ENCODE measurements around the gene SESN3.

Gene SESN3

DNA sequence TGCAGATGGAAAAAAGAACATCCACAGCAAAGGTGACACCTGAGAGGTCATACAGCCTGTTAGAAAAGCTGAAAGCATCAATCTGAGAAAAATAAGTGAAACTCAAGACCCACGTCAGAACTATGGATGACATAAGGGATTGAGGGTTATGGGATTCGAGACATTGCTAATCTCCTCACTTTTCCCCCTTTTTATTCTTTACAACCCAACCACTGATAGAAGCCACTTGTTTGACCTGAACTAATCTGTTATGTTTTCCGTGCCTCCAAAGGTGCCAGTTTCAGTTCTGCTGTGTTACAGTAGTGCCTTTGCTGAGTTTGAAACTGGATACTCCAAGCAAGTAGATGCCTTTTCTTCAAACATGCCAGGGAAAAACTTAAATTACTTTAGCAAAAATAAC lies 16.9 kb upstream of the SESN3 start:
- H3K79me2 ChIP-seq (ENCODE audit: low read length): no peaks in the 10 kb centered on the region
- H3K36me3 ChIP-seq (replicated peaks; ENCODE audit: insufficient read depth, low read length): no peaks in the 10 kb centered on the region
- H3K4me1 ChIP-seq (ENCODE audit: low read length): no peaks in the 10 kb centered on the region
- no peaks in the 10 kb centered on the region for H4K20me1 ChIP-seq (ENCODE audit: insufficient read depth, low read length)
- H3F3A ChIP-seq (ENCODE audit: insufficient read depth, low read length): no peaks in the 10 kb centered on the region
- no peak overlapping the region for H3K27ac ChIP-seq (ENCODE audit: low read length)
- no peak overlapping the region for H3K4me2 ChIP-seq (ENCODE audit: low read depth, low read length)
- H3K9me2 ChIP-seq (replicated peaks; ENCODE audit: insufficient read depth, low read length): no peaks in the 10 kb centered on the region
- no peaks in the 10 kb centered on the region for H3K27me3 ChIP-seq (replicated peaks; ENCODE audit: insufficient read depth, low read length)
- no peak overlapping the region for H3K4me3 ChIP-seq (ENCODE audit: low read length)
- no peaks in the 10 kb centered on the region for H3K9me3 ChIP-seq (replicated peaks; ENCODE audit: insufficient read depth, low read length)
- no peak overlapping the region for H2AFZ ChIP-seq (ENCODE audit: low read length)
- H3K9ac ChIP-seq (ENCODE audit: low read length): no peak overlapping the region
- DNase-seq: no peak
- TF ChIP-seq EZH2phosphoT487 (IDR thresholded peaks at IDR 0.05; ENCODE audit: low read length) (no peak), EZH2 (optimal IDR thresholded peaks at IDR 0.05; ENCODE audit: low read depth, low read length) (no peak)
- TF ChIP-seq, protein P1, sequence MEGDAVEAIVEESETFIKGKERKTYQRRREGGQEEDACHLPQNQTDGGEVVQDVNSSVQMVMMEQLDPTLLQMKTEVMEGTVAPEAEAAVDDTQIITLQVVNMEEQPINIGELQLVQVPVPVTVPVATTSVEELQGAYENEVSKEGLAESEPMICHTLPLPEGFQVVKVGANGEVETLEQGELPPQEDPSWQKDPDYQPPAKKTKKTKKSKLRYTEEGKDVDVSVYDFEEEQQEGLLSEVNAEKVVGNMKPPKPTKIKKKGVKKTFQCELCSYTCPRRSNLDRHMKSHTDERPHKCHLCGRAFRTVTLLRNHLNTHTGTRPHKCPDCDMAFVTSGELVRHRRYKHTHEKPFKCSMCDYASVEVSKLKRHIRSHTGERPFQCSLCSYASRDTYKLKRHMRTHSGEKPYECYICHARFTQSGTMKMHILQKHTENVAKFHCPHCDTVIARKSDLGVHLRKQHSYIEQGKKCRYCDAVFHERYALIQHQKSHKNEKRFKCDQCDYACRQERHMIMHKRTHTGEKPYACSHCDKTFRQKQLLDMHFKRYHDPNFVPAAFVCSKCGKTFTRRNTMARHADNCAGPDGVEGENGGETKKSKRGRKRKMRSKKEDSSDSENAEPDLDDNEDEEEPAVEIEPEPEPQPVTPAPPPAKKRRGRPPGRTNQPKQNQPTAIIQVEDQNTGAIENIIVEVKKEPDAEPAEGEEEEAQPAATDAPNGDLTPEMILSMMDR (IDR thresholded peaks at IDR 0.05; ENCODE audit: low read length): no peak

DNA sequence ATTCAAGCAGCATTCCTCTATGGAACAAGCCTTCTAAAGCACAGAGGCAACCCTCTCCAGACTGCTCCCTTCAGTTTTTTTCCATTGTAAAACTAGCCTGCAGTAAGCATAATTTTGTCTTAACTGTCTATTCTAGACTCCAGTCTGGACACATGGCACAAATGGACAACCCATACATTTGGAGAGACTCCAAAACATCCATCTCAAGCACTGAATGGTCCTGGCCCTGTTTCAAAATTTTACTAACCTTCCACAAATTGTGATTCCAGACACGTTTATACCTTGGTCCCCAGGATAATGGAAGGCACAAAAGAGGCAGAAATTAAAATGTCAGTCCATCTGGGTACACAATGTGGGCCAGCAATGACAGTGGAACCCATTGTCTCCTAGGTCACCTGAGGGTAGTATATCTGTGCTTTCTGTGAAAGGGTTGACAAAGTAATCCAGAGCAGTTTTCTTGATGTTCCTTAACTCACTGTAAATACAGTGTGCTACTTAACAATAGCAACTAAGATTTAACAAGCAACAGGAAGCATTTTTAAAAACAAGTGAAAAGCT lies 16.2 kb upstream of the SESN3 start:
- DNase-seq: no peak
- Histone ChIP-seq H3F3A (ENCODE audit: insufficient read depth, low read length) (no peaks in the 10 kb centered on the region), H3K4me2 (ENCODE audit: low read depth, low read length) (no peak overlapping the region), H3K36me3 (replicated peaks; ENCODE audit: insufficient read depth, low read length) (no peaks in the 10 kb centered on the region), H3K27ac (ENCODE audit: low read length) (no peak overlapping the region), H3K9me2 (replicated peaks; ENCODE audit: insufficient read depth, low read length) (no peaks in the 10 kb centered on the region), H3K27me3 (replicated peaks; ENCODE audit: insufficient read depth, low read length) (no peaks in the 10 kb centered on the region), H3K9ac (ENCODE audit: low read length) (no peak overlapping the region), H4K20me1 (ENCODE audit: insufficient read depth, low read length) (no peaks in the 10 kb centered on the region), H3K9me3 (replicated peaks; ENCODE audit: insufficient read depth, low read length) (no peaks in the 10 kb centered on the region), H3K4me1 (ENCODE audit: low read length) (no peaks in the 10 kb centered on the region), H2AFZ (ENCODE audit: low read length) (no peak overlapping the region), H3K4me3 (ENCODE audit: low read length) (no peak overlapping the region), H3K79me2 (ENCODE audit: low read length) (no peaks in the 10 kb centered on the region)
- TF ChIP-seq, protein P1 (IDR thresholded peaks at IDR 0.05; ENCODE audit: low read length): no peak
- TF ChIP-seq EZH2phosphoT487 (IDR thresholded peaks at IDR 0.05; ENCODE audit: low read length) (no peak), EZH2 (optimal IDR thresholded peaks at IDR 0.05; ENCODE audit: low read depth, low read length) (no peak)

DNA sequence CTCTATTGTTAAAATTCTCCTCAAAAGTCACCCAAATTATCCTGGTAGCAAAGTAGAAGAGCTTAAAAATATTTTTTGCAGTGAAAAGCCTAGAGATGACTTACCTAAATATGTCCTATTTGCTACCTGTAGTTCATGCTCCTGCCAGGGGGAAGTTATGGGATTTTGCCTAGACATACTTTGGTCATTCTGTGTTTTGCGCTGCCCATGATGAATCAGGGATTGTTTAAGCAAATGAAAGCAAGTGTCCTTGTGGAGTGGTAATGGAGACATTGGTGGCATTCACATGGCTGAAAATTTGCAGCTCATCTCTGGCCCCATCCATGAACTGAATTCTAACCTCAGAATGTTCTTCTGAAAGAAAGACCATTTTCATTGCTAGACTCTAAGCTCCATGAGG lies 14.6 kb upstream of the SESN3 start:
- no peaks in the 10 kb centered on the region for H4K20me1 ChIP-seq (ENCODE audit: insufficient read depth, low read length)
- H3K4me1 ChIP-seq (ENCODE audit: low read length): no peaks in the 10 kb centered on the region
- no peak for DNase-seq
- no peaks in the 10 kb centered on the region for H3K79me2 ChIP-seq (ENCODE audit: low read length)
- TF ChIP-seq EZH2phosphoT487 (IDR thresholded peaks at IDR 0.05; ENCODE audit: low read length): no peak
- TF ChIP-seq, protein P1 (IDR thresholded peaks at IDR 0.05; ENCODE audit: low read length): no peak
- no peak for TF ChIP-seq EZH2 (optimal IDR thresholded peaks at IDR 0.05; ENCODE audit: low read depth, low read length)
- no peaks in the 10 kb centered on the region for H3K36me3 ChIP-seq (replicated peaks; ENCODE audit: insufficient read depth, low read length)
- H3K27ac ChIP-seq (ENCODE audit: low read length): no peak overlapping the region
- no peak overlapping the region for H2AFZ ChIP-seq (ENCODE audit: low read length)
- H3K9ac ChIP-seq (ENCODE audit: low read length): no peak overlapping the region
- no peak overlapping the region for H3K4me2 ChIP-seq (ENCODE audit: low read depth, low read length)
- H3F3A ChIP-seq (ENCODE audit: insufficient read depth, low read length): no peaks in the 10 kb centered on the region
- H3K9me3 ChIP-seq (replicated peaks; ENCODE audit: insufficient read depth, low read length): no peaks in the 10 kb centered on the region
- no peak overlapping the region for H3K4me3 ChIP-seq (ENCODE audit: low read length)
- H3K27me3 ChIP-seq (replicated peaks; ENCODE audit: insufficient read depth, low read length): no peaks in the 10 kb centered on the region
- H3K9me2 ChIP-seq (replicated peaks; ENCODE audit: insufficient read depth, low read length): no peaks in the 10 kb centered on the region

Data from MM.1S (cell line).